OCI-LY3 (cell line): ENCODE data around the gene WDR73.

ENCODE experiments used
- CTCF ChIP-seq: fragments of 200-600, 300-600 bp; sonication (generic); IDR thresholded peaks from 2 replicates; pipeline ENCODE4 v1.5.1; 2014; ENCODE audit warnings: antibody characterized with exemption, low read length, low read depth
- EZH2phosphoT487 ChIP-seq: fragments of 200-600 bp; shearing (Covaris generic); IDR thresholded peaks from 2 replicates; pipeline ENCODE4 v1.6.1; 2018; ENCODE audit warnings: antibody characterized with exemption, mixed run types, low read depth

DNA sequence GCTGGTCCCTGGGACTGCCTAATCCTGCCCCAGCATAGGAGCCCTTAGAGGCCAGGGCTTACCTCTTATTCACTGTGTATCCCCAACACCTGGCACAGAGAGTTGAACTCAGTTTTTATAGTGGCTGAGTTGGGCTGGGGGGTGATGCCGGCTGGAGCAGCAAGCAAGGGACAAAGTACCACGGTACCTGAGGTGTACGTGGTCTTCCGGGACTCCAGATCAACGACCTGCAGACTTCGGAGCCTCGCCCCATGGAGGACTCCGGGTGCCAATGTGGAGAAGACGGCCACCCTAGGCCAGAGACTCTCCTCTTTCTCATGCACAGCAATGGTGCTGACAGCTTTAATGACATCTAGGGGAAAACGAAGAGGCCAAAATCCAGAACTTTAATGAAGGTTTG lies 8.1 kb downstream of the WDR73 start:
- TF ChIP-seq CTCF, result no peak
- no peak for TF ChIP-seq EZH2phosphoT487
